GM21717 (cell line): ENCODE measurements around the gene ZNF512B.
"Not testable (repeated sequence)": the region's sequence is repeated elsewhere in the genome, so short reads cannot be mapped to it uniquely, and the experiment has no call there.

Source experiments
- ATAC-seq: cut with Tn5 transposase; IDR thresholded peaks from one replicate; pipeline ENCODE4 v1.9.1; 2021; ENCODE audit warnings: mild to moderate bottlenecking, moderate library complexity; ENCODE audit not compliant: unreplicated experiment

The ZNF512B gene

DNA sequence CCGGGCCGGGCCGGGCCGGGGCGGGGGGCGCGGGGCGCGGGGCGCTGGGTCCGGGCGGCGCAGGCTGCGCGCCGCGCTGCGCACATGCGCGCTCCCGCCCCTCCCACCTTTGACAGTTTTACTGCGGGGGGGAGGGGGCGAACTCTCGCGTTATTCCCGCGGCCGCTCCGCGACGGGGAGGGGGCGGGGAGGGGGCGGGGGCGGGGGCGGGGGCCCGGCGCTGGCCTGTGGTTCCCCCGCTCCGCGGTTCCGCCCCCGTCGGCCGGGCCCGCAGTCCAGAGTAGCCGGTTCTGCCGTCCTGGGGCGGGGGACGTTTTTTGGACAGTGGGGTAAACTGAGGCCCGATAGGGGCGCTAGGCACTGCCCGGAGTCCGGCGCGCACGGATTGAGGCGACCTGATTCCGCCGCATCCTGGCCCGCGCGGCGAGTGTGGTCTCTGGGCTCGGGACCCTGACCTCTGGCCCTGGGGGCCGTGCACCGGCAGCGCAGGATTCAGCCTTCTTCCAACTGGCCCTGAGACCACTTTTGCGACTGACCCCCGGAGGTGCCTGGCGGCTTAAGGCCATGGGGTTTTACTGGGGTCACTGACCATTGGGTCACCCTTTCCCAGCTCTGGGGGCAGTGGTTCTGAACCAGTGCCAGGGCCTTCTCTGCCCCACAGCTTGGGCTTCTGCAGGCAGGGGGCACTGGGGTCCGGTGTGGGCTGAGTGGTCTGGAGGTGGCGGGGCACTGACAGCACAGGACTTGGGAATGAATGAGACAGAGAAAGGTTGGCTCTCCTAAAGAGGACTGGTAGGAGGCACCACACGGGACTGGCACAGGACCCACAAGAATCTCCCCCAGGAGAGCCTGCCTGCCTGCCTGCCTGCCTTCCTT, at the start of gene ZNF512B:
Gene ZNF512B (minus strand): TSS at position 93 of the 876 bp plus-strand sequence. CDS start 1,980 bp downstream, outside the sequence.
- ATAC-seq, result no peak

GRCh38 chr20:64015635-64016034, 45.9 kb upstream of the ZNF512B start:
- no peak for ATAC-seq

DNA sequence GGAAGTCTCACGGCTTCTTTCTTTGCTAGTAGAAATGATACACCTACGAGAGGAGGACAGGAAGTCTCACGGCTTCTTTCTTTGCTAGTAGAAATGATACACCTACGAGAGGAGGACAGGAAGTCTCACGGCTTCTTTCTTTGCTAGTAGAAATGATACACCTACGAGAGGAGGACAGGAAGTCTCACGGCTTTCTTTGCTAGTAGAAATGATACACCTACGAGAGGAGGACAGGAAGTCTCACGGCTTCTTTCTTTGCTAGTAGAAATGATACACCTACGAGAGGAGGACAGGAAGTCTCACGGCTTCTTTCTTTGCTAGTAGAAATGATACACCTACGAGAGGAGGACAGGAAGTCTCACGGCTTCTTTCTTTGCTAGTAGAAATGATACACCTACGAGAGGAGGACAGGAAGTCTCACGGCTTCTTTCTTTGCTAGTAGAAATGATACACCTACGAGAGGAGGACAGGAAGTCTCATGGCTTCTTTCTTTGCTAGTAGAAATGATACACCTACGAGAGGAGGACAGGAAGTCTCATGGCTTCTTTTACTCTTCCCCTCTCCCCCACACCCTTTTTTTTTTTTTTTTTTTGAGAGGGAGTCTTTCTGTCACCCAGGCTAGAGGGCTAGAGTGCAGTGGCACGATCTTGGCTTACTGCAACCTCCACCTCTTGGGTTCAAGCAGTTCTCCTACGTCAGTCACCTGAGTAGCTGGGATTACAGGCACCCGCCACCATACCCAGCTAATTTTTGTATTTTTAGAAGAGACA, 42.8 kb upstream of the ZNF512B start:
- ATAC-seq, result not testable (repeated sequence)

DNA sequence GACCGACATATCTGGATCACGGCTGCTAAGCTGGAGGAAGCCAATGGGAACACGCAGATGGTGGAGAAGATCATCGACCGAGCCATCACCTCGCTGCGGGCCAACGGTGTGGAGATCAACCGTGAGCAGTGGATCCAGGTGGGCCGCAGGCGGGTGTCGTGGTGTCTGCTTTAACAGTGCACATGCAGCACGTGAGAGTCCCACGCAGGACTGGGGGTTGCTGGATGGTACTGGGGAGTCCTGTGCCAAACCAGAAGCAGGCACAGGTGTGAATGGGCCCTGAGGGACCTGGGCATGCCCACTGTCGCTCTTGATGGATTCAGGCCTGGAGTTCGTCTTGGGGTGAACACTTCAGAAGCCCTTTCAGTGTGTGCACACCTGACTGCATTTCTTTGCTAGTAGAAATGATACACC, 41.6 kb upstream of the ZNF512B start:
- no peak for ATAC-seq

- no peak for ATAC-seq
Observed at GRCh38 chr20:64010711-64011237, 41.0 kb upstream of the ZNF512B start.

- ATAC-seq, result no peak
Observed at GRCh38 chr20:64009811-64010387, 40.2 kb upstream of the ZNF512B start.

DNA sequence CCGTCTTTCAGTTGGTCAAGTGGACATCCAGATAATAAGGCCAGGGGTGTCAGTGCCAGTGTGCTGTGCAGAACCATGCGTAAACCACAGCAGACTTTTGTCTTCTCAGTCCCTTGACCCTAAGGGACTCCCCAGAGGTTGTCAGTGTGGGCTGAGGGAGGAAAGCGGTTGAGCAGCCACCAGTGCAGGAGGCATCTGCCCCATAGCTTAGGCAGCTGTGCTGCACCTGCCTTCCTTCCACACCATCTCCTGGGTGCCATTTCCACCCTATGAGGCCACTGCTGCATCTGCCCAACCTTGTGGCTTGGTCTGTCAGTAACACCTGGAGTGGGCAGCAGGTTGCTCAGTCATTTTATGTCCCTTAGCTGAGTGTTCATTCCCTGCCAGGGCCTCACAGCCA, 37.2 kb upstream of the ZNF512B start:
- ATAC-seq, result no peak

DNA sequence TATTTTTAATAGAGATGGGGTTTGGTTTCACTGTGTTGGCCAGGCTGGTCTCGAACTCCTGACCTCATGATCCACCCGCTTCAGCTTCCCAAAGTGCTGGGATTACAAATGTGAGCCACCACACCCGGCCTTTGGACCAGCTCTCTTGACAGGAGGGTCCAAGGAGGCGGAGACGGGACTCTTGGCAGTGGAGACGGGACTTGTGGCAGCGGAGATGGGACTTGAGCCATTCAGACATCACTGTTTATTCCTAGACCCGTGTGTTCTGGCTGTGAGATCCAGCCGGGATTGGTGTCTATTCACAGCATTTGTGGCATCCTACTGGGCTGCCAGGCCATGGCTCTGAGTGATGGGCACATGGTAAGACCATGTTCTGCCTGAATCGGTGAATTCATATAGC, 36.8 kb upstream of the ZNF512B start:
- ATAC-seq, result no peak

GRCh38 chr20:64005394-64005793, 35.7 kb upstream of the ZNF512B start:
- ATAC-seq, result no peak

DNA sequence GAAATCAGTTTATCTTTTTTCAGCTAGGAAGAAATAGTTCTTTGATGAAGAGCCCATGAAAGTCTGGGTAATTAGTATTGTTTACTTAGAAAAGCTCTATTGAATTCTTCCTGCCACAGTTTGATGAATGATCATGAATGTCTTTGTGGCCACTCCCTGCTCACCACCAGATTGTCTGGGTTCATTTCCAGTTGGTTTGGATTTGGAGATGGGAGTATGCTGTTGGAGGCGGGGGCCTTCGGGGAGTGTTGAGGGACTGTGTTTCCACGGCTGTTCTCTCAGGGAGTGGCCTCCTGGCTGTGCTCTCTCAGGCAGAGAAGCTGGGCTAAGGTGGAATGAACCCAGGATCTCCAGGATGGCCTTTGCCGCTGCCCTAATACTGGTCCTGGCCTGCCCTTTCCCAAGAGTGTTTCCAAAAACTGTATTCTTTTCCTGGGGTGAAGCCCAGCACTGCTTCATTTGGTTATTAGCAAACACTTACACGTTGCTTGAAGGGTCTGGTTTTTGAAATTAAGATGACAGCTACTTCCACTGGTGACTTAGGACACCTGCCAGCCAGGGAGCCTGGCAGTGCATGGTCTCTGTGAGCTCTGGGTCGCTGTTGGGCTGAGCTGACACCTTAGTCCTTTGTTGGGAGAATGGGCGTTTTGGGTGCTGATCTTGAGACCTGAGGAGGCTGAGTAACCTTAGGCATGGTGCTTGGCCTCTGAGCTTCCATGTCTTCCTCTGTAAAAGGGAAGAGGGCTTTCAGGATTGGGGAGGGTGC, 34.4 kb upstream of the ZNF512B start:
- ATAC-seq, result no peak

GRCh38 chr20:64001607-64002011, 31.9 kb upstream of the ZNF512B start:
- no peak for ATAC-seq

- ATAC-seq, result no peak
Observed at GRCh38 chr20:64000906-64001305, 31.2 kb upstream of the ZNF512B start.

- ATAC-seq, result no peak
Observed at GRCh38 chr20:63982937-63983336, 13.2 kb upstream of the ZNF512B start.

DNA sequence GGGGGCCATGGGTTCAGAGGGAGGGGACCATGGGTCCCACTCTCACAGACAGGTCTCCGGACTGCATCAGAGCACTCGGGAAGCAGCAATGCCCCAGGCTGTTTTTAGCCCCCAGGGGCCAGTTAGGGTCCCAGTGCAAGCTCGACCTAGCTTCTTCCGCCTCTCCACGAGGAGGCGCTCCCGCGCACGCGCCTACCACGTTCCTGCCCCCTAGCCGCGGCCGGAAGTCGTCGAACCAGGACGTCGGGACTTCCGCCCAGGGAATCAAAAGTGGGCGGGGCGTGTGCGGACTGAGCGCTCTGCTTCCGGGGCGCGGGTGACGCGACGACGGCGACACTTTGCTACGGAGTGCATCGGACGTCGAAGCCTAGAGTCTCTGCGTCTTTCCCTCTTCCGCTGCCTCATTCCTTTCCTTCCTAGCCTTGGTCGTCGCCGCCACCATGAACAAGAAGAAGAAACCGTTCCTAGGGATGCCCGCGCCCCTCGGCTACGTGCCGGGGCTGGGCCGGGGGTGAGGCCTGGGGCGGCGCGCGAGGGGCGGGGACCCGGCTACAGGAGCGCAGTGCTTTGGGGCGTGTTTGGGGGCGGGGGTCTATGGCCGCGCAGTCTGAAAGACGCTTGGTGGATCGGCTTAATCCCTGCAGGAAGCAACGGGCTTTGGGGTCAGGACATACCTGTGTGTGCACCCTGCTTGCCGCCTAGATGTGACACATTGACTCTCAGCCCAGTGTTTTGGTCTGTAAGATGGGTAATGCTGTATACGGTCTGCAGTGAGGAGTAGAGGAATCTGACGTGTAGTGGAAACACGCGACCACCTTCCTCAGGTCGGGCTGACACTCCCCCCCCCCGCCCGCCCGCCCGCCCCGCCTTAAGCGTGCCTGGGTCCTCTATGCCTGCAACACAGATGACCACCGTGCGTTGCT, 11.3 kb upstream of the ZNF512B start, which contains the start of gene PRPF6:
Gene PRPF6 (plus strand): TSS at position 327 of the 923 bp plus-strand sequence. CDS start 114 bp downstream, at position 441.
- peak; percentile 34 for ATAC-seq

DNA sequence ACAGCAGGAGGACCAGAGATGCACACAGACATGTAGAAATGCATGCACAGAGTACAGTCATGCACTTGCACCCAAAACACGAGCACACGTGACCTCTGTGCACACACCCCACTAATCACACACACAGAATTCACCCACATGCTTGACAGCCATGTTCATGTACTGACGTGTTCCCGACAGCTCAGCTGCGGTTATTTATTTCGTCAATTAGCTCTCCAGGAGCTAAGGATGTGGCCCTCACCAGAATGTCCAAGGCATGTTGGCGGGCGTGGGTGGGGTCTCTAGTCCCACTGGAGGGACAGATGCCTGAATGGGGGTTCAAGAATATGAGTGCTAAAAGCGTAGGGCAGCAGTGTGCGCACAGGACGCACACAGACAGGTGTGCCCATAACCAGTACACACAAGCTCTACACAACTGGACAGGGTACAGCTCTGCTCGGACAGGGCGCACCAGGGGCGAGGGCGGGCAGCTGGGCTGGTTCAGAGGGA, 10.6 kb upstream of the ZNF512B start:
- ATAC-seq, result no peak

GRCh38 chr20:63979557-63980316, 10.0 kb upstream of the ZNF512B start, which contains the start of gene SAMD10:
Gene SAMD10 (minus strand): TSS chr20:63979642. CDS start chr20:63979467, 175 bp downstream.
- no peak for ATAC-seq

DNA sequence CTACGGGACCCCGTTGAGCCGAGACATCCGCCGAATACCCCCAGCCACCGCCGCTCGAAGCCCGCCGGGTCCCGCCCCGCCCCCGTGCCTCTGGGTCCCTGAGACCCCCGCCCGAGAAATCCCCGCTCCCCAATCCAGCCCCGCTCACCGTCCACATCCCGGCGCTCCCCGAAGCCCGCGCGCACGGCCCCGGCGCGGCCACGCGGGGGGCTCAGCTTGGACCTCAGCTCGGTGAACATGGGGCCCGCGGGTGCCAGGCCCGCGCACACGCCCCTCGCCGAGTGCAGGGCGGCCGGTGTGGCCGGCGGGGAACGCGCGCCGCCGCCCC, 9.5 kb upstream of the ZNF512B start:
- no peak for ATAC-seq
